H9 (cell line): ENCODE results near the gene PRTFDC1. TPM values are rescaled to one million over a fixed set of nuclear protein-coding genes. Genes with fewer than 3 reads are reported as not detected.

Experiments used
- DNase-seq: peaks from one replicate; pipeline ENCODE4 v3.0.0-alpha.2; 2017
- H2AFZ ChIP-seq: one replicate; pipeline ENCODE4 v1.6.1; 2013; ENCODE audit warnings: mild to moderate bottlenecking, low read length, control low read depth, moderate library complexity
- H2AK5ac ChIP-seq: 2 replicates; pipeline ENCODE4 v1.6.1; 2013; ENCODE audit warnings: low read length, control low read depth, mixed read lengths; ENCODE audit not compliant: insufficient read length
- H2BK120ac ChIP-seq: one replicate; pipeline ENCODE4 v1.6.1; 2013; ENCODE audit warnings: low read depth, mild to moderate bottlenecking, low read length, control low read depth, inconsistent platforms; ENCODE audit not compliant: poor library complexity, severe bottlenecking
- H2BK12ac ChIP-seq: 2 replicates; pipeline ENCODE4 v1.6.1; 2013; ENCODE audit warnings: low read length, control low read depth, mixed read lengths, low read depth; ENCODE audit not compliant: insufficient read length
- H2BK15ac ChIP-seq: 2 replicates; pipeline ENCODE4 v1.6.1; 2013; ENCODE audit warnings: low read depth, low read length, control low read depth
- H2BK20ac ChIP-seq: one replicate; pipeline ENCODE4 v1.6.1; 2013; ENCODE audit warnings: low read depth, mild to moderate bottlenecking, low read length, control low read depth, inconsistent platforms; ENCODE audit not compliant: poor library complexity, severe bottlenecking
- H2BK5ac ChIP-seq: 2 replicates; pipeline ENCODE4 v1.6.1; 2013; ENCODE audit warnings: low read length, control low read depth, mixed read lengths; ENCODE audit not compliant: insufficient read length
- H3K14ac ChIP-seq: 2 replicates; pipeline ENCODE4 v1.6.1; 2013; ENCODE audit warnings: low read length, control low read depth; ENCODE audit not compliant: insufficient read depth
- H3K18ac ChIP-seq: 2 replicates; pipeline ENCODE4 v1.6.1; 2013; ENCODE audit warnings: low read depth, mild to moderate bottlenecking, mixed read lengths, low read length, control low read depth; ENCODE audit not compliant: insufficient read length
- H3K23ac ChIP-seq: 2 replicates; pipeline ENCODE4 v1.6.1; 2013; ENCODE audit warnings: low read length, control low read depth, mixed read lengths, low read depth; ENCODE audit not compliant: insufficient read length
- H3K23me2 ChIP-seq: 2 replicates; pipeline ENCODE4 v1.6.1; 2013; ENCODE audit warnings: low read depth, mild to moderate bottlenecking, mixed read lengths, low read length, control low read depth; ENCODE audit not compliant: insufficient read length, poor library complexity, severe bottlenecking
- H3K27ac ChIP-seq: 2 replicates; pipeline ENCODE4 v1.5.1; 2013; ENCODE audit warnings: low read length, control low read depth, mixed read lengths, low read depth; ENCODE audit not compliant: insufficient read length
- H3K27me3 ChIP-seq: 2 replicates; pipeline ENCODE4 v1.6.1; 2013; ENCODE audit warnings: low read length, control low read depth, inconsistent platforms; ENCODE audit not compliant: insufficient read depth
- H3K4ac ChIP-seq: 2 replicates; pipeline ENCODE4 v1.6.1; 2013; ENCODE audit warnings: low read depth, mild to moderate bottlenecking, control low read depth, inconsistent platforms, low read length, moderate library complexity
- H3K4me1 ChIP-seq: 2 replicates; pipeline ENCODE4 v1.6.1; 2013; ENCODE audit warnings: low read length, control low read depth, inconsistent platforms; ENCODE audit not compliant: insufficient read depth
- H3K4me2 ChIP-seq: 2 replicates; pipeline ENCODE4 v1.6.1; 2013; ENCODE audit warnings: low read length, control low read depth, mixed read lengths; ENCODE audit not compliant: insufficient read length, insufficient read depth
- H3K56ac ChIP-seq: 2 replicates; pipeline ENCODE4 v1.6.1; 2013; ENCODE audit warnings: low read depth, mild to moderate bottlenecking, mixed read lengths, low read length, control low read depth; ENCODE audit not compliant: insufficient read length
- H3K79me1 ChIP-seq: 2 replicates; pipeline ENCODE4 v1.6.1; 2013; ENCODE audit warnings: low read depth, mild to moderate bottlenecking, moderate library complexity, low read length, control low read depth, inconsistent platforms; ENCODE audit not compliant: insufficient read depth, poor library complexity, severe bottlenecking
- H3K79me2 ChIP-seq: 2 replicates; pipeline ENCODE4 v1.6.1; 2013; ENCODE audit warnings: low read length, control low read depth, inconsistent platforms; ENCODE audit not compliant: insufficient read depth
- H3K9ac ChIP-seq: 2 replicates; pipeline ENCODE4 v1.6.1; 2013; ENCODE audit warnings: low read length, control low read depth, mixed read lengths; ENCODE audit not compliant: insufficient read length; ENCODE audit errors: extremely low read depth
- H3K9me3 ChIP-seq: one replicate; pipeline ENCODE4 v1.6.1; 2013; ENCODE audit warnings: low read depth, low read length, inconsistent platforms; ENCODE audit not compliant: control insufficient read depth
- H3T11ph ChIP-seq: one replicate; pipeline ENCODE4 v1.6.1; 2013; ENCODE audit warnings: mild to moderate bottlenecking, low read length, control low read depth, inconsistent platforms
- H4K20me1 ChIP-seq: one replicate; pipeline ENCODE4 v1.6.1; 2013; ENCODE audit not compliant: control insufficient read depth, insufficient read length, insufficient read depth
- H4K5ac ChIP-seq: 2 replicates; pipeline ENCODE4 v1.6.1; 2013; ENCODE audit warnings: low read depth, mild to moderate bottlenecking, mixed read lengths, low read length, control low read depth; ENCODE audit not compliant: insufficient read length
- H4K8ac ChIP-seq: replicated peaks from 2 replicates; pipeline ENCODE4 v1.6.1; 2013; ENCODE audit warnings: low read length, control low read depth, mixed read lengths, low read depth; ENCODE audit not compliant: insufficient read length
- H4K91ac ChIP-seq: 2 replicates; pipeline ENCODE4 v1.6.1; 2013; ENCODE audit warnings: low read depth, mild to moderate bottlenecking, moderate library complexity, mixed read lengths, low read length, control low read depth; ENCODE audit not compliant: insufficient read length
- H3K27ac Mint-ChIP-seq, 3 experiments: 2 replicates in 2 of 3; 3 replicates in 1 of 3; pipeline ENCODE4 v1.8.0; 2020 to 2021; ENCODE audit warnings: mixed read lengths in 3 of 3, mild to moderate bottlenecking in 1 of 3, moderate library complexity in 1 of 3
- H3K27me3 Mint-ChIP-seq: 2 replicates; pipeline ENCODE4 v1.8.0; 2021; ENCODE audit warnings: low read depth, mild to moderate bottlenecking, moderate library complexity, mixed read lengths
- H3K36me3 Mint-ChIP-seq, 3 experiments: 2 replicates in 2 of 3; 3 replicates in 1 of 3; pipeline ENCODE4 v1.8.0; 2020 to 2021; ENCODE audit warnings: low read depth in 3 of 3, mixed read lengths in 3 of 3; ENCODE audit not compliant: insufficient read depth in 1 of 3
- H3K4me1 Mint-ChIP-seq, 2 experiments: 2 replicates each; pipeline ENCODE4 v1.8.0; 2020; ENCODE audit warnings: mixed read lengths in 2 of 2
- H3K4me3 Mint-ChIP-seq, 2 experiments: 2 replicates in 1 of 2; 3 replicates in 1 of 2; pipeline ENCODE4 v1.8.0; 2020 to 2021; ENCODE audit warnings: mild to moderate bottlenecking in 2 of 2, mixed read lengths in 2 of 2, moderate library complexity in 1 of 2
- H3K9me3 Mint-ChIP-seq, 2 experiments: 2 replicates in 1 of 2; 3 replicates in 1 of 2; pipeline ENCODE4 v1.8.0; 2020; ENCODE audit warnings: mild to moderate bottlenecking in 2 of 2, mixed read lengths in 2 of 2, moderate library complexity in 1 of 2
- CTCF ChIP-seq: fragments of 200-600 bp; sonication (generic); conservative IDR thresholded peaks from 3 replicates; pipeline ENCODE4 v1.8.0; 2021; ENCODE audit warnings: antibody characterized with exemption, mild to moderate bottlenecking
- total RNA-seq: library from RNA; stranded (reverse); gene quantifications from 2 replicates; pipeline ENCODE4 v1.2.1, GENCODE V29; 2021

Gene PRTFDC1
- total RNA-seq, 1 experiment from 2014 or later, result 7.5 TPM

GRCh38 chr10:24915304-24915703 is 37.1 kb downstream of the PRTFDC1 start:
- no peak overlapping the region for H3K27ac Mint-ChIP-seq
- Histone ChIP-seq H2BK12ac (no peak overlapping the region), H3K23me2 (no peaks in the 10 kb centered on the region), H3K23ac (no peak overlapping the region), H2BK120ac (no peak overlapping the region), H4K5ac (no peak overlapping the region), H3K9ac (no peak overlapping the region), H3K27ac (no peak overlapping the region), H3K14ac (no peak overlapping the region), H3K18ac (no peak overlapping the region), H3K27me3 (no peaks in the 10 kb centered on the region), H2AK5ac (no peak overlapping the region), H4K8ac (no peak overlapping the region), H3K4me1 (no peaks in the 10 kb centered on the region), H3K4me2 (no peak overlapping the region), H2BK5ac (no peak overlapping the region), H3K9me3 (no peaks in the 10 kb centered on the region), H3T11ph (no peak overlapping the region), H2AFZ (no peak overlapping the region), H2BK15ac (no peak overlapping the region), H3K79me2 (no peaks in the 10 kb centered on the region), H4K20me1 (no peaks in the 10 kb centered on the region), H4K91ac (no peak overlapping the region), H3K56ac (no peak overlapping the region), H3K4ac (no peak overlapping the region), H3K79me1 (peaks cover 3% of the 10 kb centered on the region), H2BK20ac (no peak overlapping the region)
- DNase-seq, result no peak
- H3K9me3 Mint-ChIP-seq, result peaks cover 5 to 6% of the 10 kb centered on the region in 2 experiments; a peak in 4 of 5 replicates
- TF ChIP-seq CTCF, result no peak
- no peaks in the 10 kb centered on the region for H3K27me3 Mint-ChIP-seq
- no peaks in the 10 kb centered on the region for H3K4me1 Mint-ChIP-seq
- peaks cover 3 to 10% (median 4%) of the 10 kb centered on the region in 3 experiments; a peak in 6 of 7 replicates for H3K36me3 Mint-ChIP-seq
- H3K4me3 Mint-ChIP-seq, result no peak overlapping the region
